H9 (cell line): Measurements from ENCODE around the gene TOMM7. TPM values are rescaled to one million over a fixed set of nuclear protein-coding genes. Genes with fewer than 3 reads are reported as not detected.

Experiments
- DNase-seq: peaks from one replicate; pipeline ENCODE4 v3.0.0-alpha.2; 2017
- H2AFZ ChIP-seq: one replicate; pipeline ENCODE4 v1.6.1; 2013; ENCODE audit warnings: mild to moderate bottlenecking, low read length, control low read depth, moderate library complexity
- H2AK5ac ChIP-seq: 2 replicates; pipeline ENCODE4 v1.6.1; 2013; ENCODE audit warnings: low read length, control low read depth, mixed read lengths; ENCODE audit not compliant: insufficient read length
- H2BK120ac ChIP-seq: one replicate; pipeline ENCODE4 v1.6.1; 2013; ENCODE audit warnings: low read depth, mild to moderate bottlenecking, low read length, control low read depth, inconsistent platforms; ENCODE audit not compliant: poor library complexity, severe bottlenecking
- H2BK12ac ChIP-seq: 2 replicates; pipeline ENCODE4 v1.6.1; 2013; ENCODE audit warnings: low read length, control low read depth, mixed read lengths, low read depth; ENCODE audit not compliant: insufficient read length
- H2BK15ac ChIP-seq: 2 replicates; pipeline ENCODE4 v1.6.1; 2013; ENCODE audit warnings: low read depth, low read length, control low read depth
- H2BK20ac ChIP-seq: one replicate; pipeline ENCODE4 v1.6.1; 2013; ENCODE audit warnings: low read depth, mild to moderate bottlenecking, low read length, control low read depth, inconsistent platforms; ENCODE audit not compliant: poor library complexity, severe bottlenecking
- H2BK5ac ChIP-seq: 2 replicates; pipeline ENCODE4 v1.6.1; 2013; ENCODE audit warnings: low read length, control low read depth, mixed read lengths; ENCODE audit not compliant: insufficient read length
- H3K14ac ChIP-seq: 2 replicates; pipeline ENCODE4 v1.6.1; 2013; ENCODE audit warnings: low read length, control low read depth; ENCODE audit not compliant: insufficient read depth
- H3K18ac ChIP-seq: 2 replicates; pipeline ENCODE4 v1.6.1; 2013; ENCODE audit warnings: low read depth, mild to moderate bottlenecking, mixed read lengths, low read length, control low read depth; ENCODE audit not compliant: insufficient read length
- H3K23ac ChIP-seq: 2 replicates; pipeline ENCODE4 v1.6.1; 2013; ENCODE audit warnings: low read length, control low read depth, mixed read lengths, low read depth; ENCODE audit not compliant: insufficient read length
- H3K23me2 ChIP-seq: 2 replicates; pipeline ENCODE4 v1.6.1; 2013; ENCODE audit warnings: low read depth, mild to moderate bottlenecking, mixed read lengths, low read length, control low read depth; ENCODE audit not compliant: insufficient read length, poor library complexity, severe bottlenecking
- H3K27ac ChIP-seq: 2 replicates; pipeline ENCODE4 v1.5.1; 2013; ENCODE audit warnings: low read length, control low read depth, mixed read lengths, low read depth; ENCODE audit not compliant: insufficient read length
- H3K27me3 ChIP-seq: 2 replicates; pipeline ENCODE4 v1.6.1; 2013; ENCODE audit warnings: low read length, control low read depth, inconsistent platforms; ENCODE audit not compliant: insufficient read depth
- H3K4ac ChIP-seq: 2 replicates; pipeline ENCODE4 v1.6.1; 2013; ENCODE audit warnings: low read depth, mild to moderate bottlenecking, control low read depth, inconsistent platforms, low read length, moderate library complexity
- H3K4me1 ChIP-seq: 2 replicates; pipeline ENCODE4 v1.6.1; 2013; ENCODE audit warnings: low read length, control low read depth, inconsistent platforms; ENCODE audit not compliant: insufficient read depth
- H3K4me2 ChIP-seq: 2 replicates; pipeline ENCODE4 v1.6.1; 2013; ENCODE audit warnings: low read length, control low read depth, mixed read lengths; ENCODE audit not compliant: insufficient read length, insufficient read depth
- H3K56ac ChIP-seq: 2 replicates; pipeline ENCODE4 v1.6.1; 2013; ENCODE audit warnings: low read depth, mild to moderate bottlenecking, mixed read lengths, low read length, control low read depth; ENCODE audit not compliant: insufficient read length
- H3K79me1 ChIP-seq: 2 replicates; pipeline ENCODE4 v1.6.1; 2013; ENCODE audit warnings: low read depth, mild to moderate bottlenecking, moderate library complexity, low read length, control low read depth, inconsistent platforms; ENCODE audit not compliant: insufficient read depth, poor library complexity, severe bottlenecking
- H3K79me2 ChIP-seq: 2 replicates; pipeline ENCODE4 v1.6.1; 2013; ENCODE audit warnings: low read length, control low read depth, inconsistent platforms; ENCODE audit not compliant: insufficient read depth
- H3K9ac ChIP-seq: 2 replicates; pipeline ENCODE4 v1.6.1; 2013; ENCODE audit warnings: low read length, control low read depth, mixed read lengths; ENCODE audit not compliant: insufficient read length; ENCODE audit errors: extremely low read depth
- H3K9me3 ChIP-seq: one replicate; pipeline ENCODE4 v1.6.1; 2013; ENCODE audit warnings: low read depth, low read length, inconsistent platforms; ENCODE audit not compliant: control insufficient read depth
- H3T11ph ChIP-seq: one replicate; pipeline ENCODE4 v1.6.1; 2013; ENCODE audit warnings: mild to moderate bottlenecking, low read length, control low read depth, inconsistent platforms
- H4K20me1 ChIP-seq: one replicate; pipeline ENCODE4 v1.6.1; 2013; ENCODE audit not compliant: control insufficient read depth, insufficient read length, insufficient read depth
- H4K5ac ChIP-seq: 2 replicates; pipeline ENCODE4 v1.6.1; 2013; ENCODE audit warnings: low read depth, mild to moderate bottlenecking, mixed read lengths, low read length, control low read depth; ENCODE audit not compliant: insufficient read length
- H4K8ac ChIP-seq: replicated peaks from 2 replicates; pipeline ENCODE4 v1.6.1; 2013; ENCODE audit warnings: low read length, control low read depth, mixed read lengths, low read depth; ENCODE audit not compliant: insufficient read length
- H4K91ac ChIP-seq: 2 replicates; pipeline ENCODE4 v1.6.1; 2013; ENCODE audit warnings: low read depth, mild to moderate bottlenecking, moderate library complexity, mixed read lengths, low read length, control low read depth; ENCODE audit not compliant: insufficient read length
- H3K27ac Mint-ChIP-seq, 3 experiments: 2 replicates in 2 of 3; 3 replicates in 1 of 3; pipeline ENCODE4 v1.8.0; 2020 to 2021; ENCODE audit warnings: mixed read lengths in 3 of 3, mild to moderate bottlenecking in 1 of 3, moderate library complexity in 1 of 3
- H3K27me3 Mint-ChIP-seq: 2 replicates; pipeline ENCODE4 v1.8.0; 2021; ENCODE audit warnings: low read depth, mild to moderate bottlenecking, moderate library complexity, mixed read lengths
- H3K36me3 Mint-ChIP-seq, 3 experiments: 2 replicates in 2 of 3; 3 replicates in 1 of 3; pipeline ENCODE4 v1.8.0; 2020 to 2021; ENCODE audit warnings: low read depth in 3 of 3, mixed read lengths in 3 of 3; ENCODE audit not compliant: insufficient read depth in 1 of 3
- H3K4me1 Mint-ChIP-seq, 2 experiments: 2 replicates each; pipeline ENCODE4 v1.8.0; 2020; ENCODE audit warnings: mixed read lengths in 2 of 2
- H3K4me3 Mint-ChIP-seq, 2 experiments: 2 replicates in 1 of 2; 3 replicates in 1 of 2; pipeline ENCODE4 v1.8.0; 2020 to 2021; ENCODE audit warnings: mild to moderate bottlenecking in 2 of 2, mixed read lengths in 2 of 2, moderate library complexity in 1 of 2
- H3K9me3 Mint-ChIP-seq, 2 experiments: 2 replicates in 1 of 2; 3 replicates in 1 of 2; pipeline ENCODE4 v1.8.0; 2020; ENCODE audit warnings: mild to moderate bottlenecking in 2 of 2, mixed read lengths in 2 of 2, moderate library complexity in 1 of 2
- WGBS: extraction: QIAGEN DNeasy Blood & Tissue Kit; methylation state at CpG from one replicate; pipeline ENCODE4 v1.1.7; 2013; ENCODE audit warnings: missing lambda C conversion rate, low lambda C conversion rate, mixed read lengths; ENCODE audit not compliant: insufficient read length; ENCODE audit errors: extremely low coverage; 5-methylcytosine and 5-hydroxymethylcytosine counted together
- total RNA-seq: library from RNA; stranded (reverse); gene quantifications from 2 replicates; pipeline ENCODE4 v1.2.1, GENCODE V29; 2021
- TF ChIP-seq, protein P1 (sequence below): fragments of 200-600 bp; sonication (generic); conservative IDR thresholded peaks from 3 replicates; pipeline ENCODE4 v1.8.0; 2021; ENCODE audit warnings: antibody characterized with exemption, mild to moderate bottlenecking

The TOMM7 gene
- total RNA-seq, 1 experiment from 2014 or later, result 368 TPM

DNA sequence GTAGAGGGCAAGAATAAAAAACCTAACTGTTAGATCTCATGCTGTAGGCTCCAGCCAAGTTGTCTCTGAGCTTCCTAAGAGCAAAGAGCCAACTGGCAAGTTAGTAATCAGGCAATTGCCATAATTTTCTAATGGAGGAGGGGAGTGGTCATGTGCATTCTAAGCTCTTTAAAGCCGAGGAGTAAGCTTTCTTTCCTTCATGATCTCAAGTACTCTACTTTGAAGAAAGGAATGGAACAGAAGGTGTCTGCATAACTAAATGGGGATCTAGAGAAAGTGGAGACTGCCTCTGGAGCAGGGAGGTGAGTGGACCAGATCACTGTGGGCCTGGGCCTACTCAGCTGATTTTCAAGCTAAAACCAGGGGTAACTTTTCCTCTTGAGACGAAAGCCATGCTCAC lies 37.7 kb upstream of the TOMM7 start:
- H3K27ac ChIP-seq, result no peak overlapping the region
- H3K36me3 Mint-ChIP-seq, result peaks cover 40 to 76% (median 64%) of the 10 kb centered on the region in 3 experiments
- H3K4me2 ChIP-seq, result no peak overlapping the region

More for the DNA sequence above, 37.7 kb upstream of the TOMM7 start:
- Mint-ChIP-seq H3K4me3 (no peak overlapping the region), H3K9me3 (no peaks in the 10 kb centered on the region; a peak in 1 of 5 replicates), H3K27me3 (no peaks in the 10 kb centered on the region), H3K27ac (peak overlapping the region; percentile 32 to 92 (median 59); a peak in 4 of 7 replicates), H3K4me1 (peaks cover 38 to 51% of the 10 kb centered on the region in 2 experiments)
- no peaks in the 10 kb centered on the region for H3K79me2 ChIP-seq
- no peaks in the 10 kb centered on the region for H3K79me1 ChIP-seq
- no peak overlapping the region for H4K5ac ChIP-seq
- no peak overlapping the region for H4K8ac ChIP-seq
- H4K91ac ChIP-seq, result no peak overlapping the region
- H2AK5ac ChIP-seq, result no peak overlapping the region
- no peak overlapping the region for H2AFZ ChIP-seq
- H3K9ac ChIP-seq, result no peak overlapping the region
- H3K56ac ChIP-seq, result no peak overlapping the region
- H2BK12ac ChIP-seq, result no peak overlapping the region
- H2BK20ac ChIP-seq, result no peak overlapping the region
- no peaks in the 10 kb centered on the region for H3K9me3 ChIP-seq
- WGBS, result no CpG with 5 or more reads among the region's 2 CpGs
- H3K18ac ChIP-seq, result no peak overlapping the region
- no peaks in the 10 kb centered on the region for H4K20me1 ChIP-seq
- peaks cover 2% of the 10 kb centered on the region; the same call in 1 of the 2 replicates for H3K4me1 ChIP-seq
- no peak overlapping the region for H2BK5ac ChIP-seq
- H3T11ph ChIP-seq, result no peak overlapping the region
- TF ChIP-seq, protein P1, sequence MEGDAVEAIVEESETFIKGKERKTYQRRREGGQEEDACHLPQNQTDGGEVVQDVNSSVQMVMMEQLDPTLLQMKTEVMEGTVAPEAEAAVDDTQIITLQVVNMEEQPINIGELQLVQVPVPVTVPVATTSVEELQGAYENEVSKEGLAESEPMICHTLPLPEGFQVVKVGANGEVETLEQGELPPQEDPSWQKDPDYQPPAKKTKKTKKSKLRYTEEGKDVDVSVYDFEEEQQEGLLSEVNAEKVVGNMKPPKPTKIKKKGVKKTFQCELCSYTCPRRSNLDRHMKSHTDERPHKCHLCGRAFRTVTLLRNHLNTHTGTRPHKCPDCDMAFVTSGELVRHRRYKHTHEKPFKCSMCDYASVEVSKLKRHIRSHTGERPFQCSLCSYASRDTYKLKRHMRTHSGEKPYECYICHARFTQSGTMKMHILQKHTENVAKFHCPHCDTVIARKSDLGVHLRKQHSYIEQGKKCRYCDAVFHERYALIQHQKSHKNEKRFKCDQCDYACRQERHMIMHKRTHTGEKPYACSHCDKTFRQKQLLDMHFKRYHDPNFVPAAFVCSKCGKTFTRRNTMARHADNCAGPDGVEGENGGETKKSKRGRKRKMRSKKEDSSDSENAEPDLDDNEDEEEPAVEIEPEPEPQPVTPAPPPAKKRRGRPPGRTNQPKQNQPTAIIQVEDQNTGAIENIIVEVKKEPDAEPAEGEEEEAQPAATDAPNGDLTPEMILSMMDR, result no peak
- H2BK15ac ChIP-seq, result no peak overlapping the region
- no peak overlapping the region for H3K4ac ChIP-seq
- H3K23ac ChIP-seq, result no peak overlapping the region
- H3K14ac ChIP-seq, result no peak overlapping the region
- no peaks in the 10 kb centered on the region for H3K27me3 ChIP-seq
- H2BK120ac ChIP-seq, result no peak overlapping the region
- DNase-seq, result no peak
- peaks cover 1% of the 10 kb centered on the region for H3K23me2 ChIP-seq
